Activated T-cell treated with anti-CD3 and anti-CD28 coated beads for 4 hours (primary cell): ENCODE measurements around the gene MAPT.
"Not testable (repeated sequence)": the region's sequence is repeated elsewhere in the genome, so short reads cannot be mapped to it uniquely, and the experiment has no call there.

Experiments used
- DNase-seq: peaks from one replicate; pipeline ENCODE4 v3.0.0-alpha.2; 2020

The MAPT gene

GRCh38 chr17:45997166-45997565, 102.8 kb downstream of the MAPT start:
- DNase-seq = no peak

- no peak for DNase-seq
Observed at GRCh38 chr17:45997624-45998023, 103.3 kb downstream of the MAPT start.

GRCh38 chr17:45998987-45999899, 104.9 kb downstream of the MAPT start, which contains the start of gene STH:
Gene STH (plus strand): TSS chr17:45999250. CDS start chr17:45999280, 30 bp downstream.
- no peak for DNase-seq

- no peak for DNase-seq
Observed at GRCh38 chr17:45999900-46000290, 105.5 kb downstream of the MAPT start.

GRCh38 chr17:46000292-46000691, 105.9 kb downstream of the MAPT start:
- no peak for DNase-seq

- no peak for DNase-seq
Observed at GRCh38 chr17:46000757-46001156, 106.4 kb downstream of the MAPT start.

- no peak for DNase-seq
Observed at GRCh38 chr17:46001390-46002310, 107.3 kb downstream of the MAPT start.

- DNase-seq = peak; percentile 75
Observed at GRCh38 chr17:46002311-46002972, 108.1 kb downstream of the MAPT start.

- no peak for DNase-seq
Observed at GRCh38 chr17:46002973-46003316, 108.6 kb downstream of the MAPT start.

GRCh38 chr17:46003907-46004748, 109.8 kb downstream of the MAPT start:
- no peak for DNase-seq

GRCh38 chr17:46006082-46006481, 111.7 kb downstream of the MAPT start:
- DNase-seq = not testable (repeated sequence)

GRCh38 chr17:46007461-46007965, 113.2 kb downstream of the MAPT start:
- DNase-seq = no peak

GRCh38 chr17:46008591-46008990, 114.2 kb downstream of the MAPT start:
- no peak for DNase-seq

GRCh38 chr17:46009681-46010596, 115.6 kb downstream of the MAPT start:
- no peak for DNase-seq

GRCh38 chr17:46010597-46011186, 116.3 kb downstream of the MAPT start:
- DNase-seq = no peak

GRCh38 chr17:46011711-46012505, 117.6 kb downstream of the MAPT start:
- DNase-seq = no peak

GRCh38 chr17:46012506-46013079, 118.2 kb downstream of the MAPT start:
- no peak for DNase-seq

- no peak for DNase-seq
Observed at GRCh38 chr17:46013127-46013501, 118.8 kb downstream of the MAPT start.

- DNase-seq = no peak
Observed at GRCh38 chr17:46013502-46014165, 119.3 kb downstream of the MAPT start.
